Stimulated activated CD8-positive, alpha-beta memory T cell treated with anti-CD3 and anti-CD28 coated beads, Interleukin-15, amount 100 ng/mL, for 1 hour (primary cell): ENCODE data around the gene PDE4B.

Experiments used
- DNase-seq: peaks from one replicate; pipeline ENCODE4 v3.0.0-alpha.2; 2020; ENCODE audit warnings: low read depth

PDE4B gene

DNA sequence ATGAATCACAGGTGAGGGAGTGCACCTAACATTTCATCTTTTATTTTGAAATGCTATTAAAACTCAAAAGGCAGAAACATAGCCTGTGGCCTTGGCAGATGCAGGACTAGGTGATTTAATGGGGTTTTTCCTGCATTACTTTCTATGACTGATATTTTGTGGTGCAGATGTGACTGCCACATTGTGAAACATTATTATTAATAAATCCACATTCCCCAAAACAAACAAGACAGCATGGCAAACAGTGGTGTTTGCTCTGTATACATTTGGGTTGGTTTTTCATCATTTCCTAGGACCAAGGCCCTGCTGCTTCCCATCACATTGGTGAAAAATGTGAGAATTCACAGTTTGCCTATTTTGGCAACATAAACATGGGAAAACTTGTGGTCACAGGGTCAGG, 493.6 kb downstream of the PDE4B start:
- DNase-seq = no peak

DNA sequence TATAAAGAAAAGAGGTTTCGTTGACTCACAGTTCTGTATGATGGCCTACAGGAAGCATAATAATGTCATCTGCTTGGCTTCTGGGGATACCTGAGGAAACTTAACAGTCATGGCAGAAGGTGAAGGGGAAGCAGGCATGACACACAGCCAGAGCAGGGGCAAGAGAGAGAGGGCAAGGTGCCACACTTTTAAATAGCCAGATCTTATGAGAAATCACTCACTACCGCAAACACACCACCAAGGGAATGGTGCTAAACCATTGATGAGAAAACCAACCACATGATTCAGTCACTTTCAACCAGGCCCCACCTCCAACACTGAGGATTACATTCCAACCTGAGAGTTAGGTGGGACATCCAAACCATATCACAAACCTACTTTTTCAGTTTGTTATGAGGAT, 495.4 kb downstream of the PDE4B start:
- no peak for DNase-seq

- no peak for DNase-seq
These were observed 498.3 kb downstream of the PDE4B start for GRCh38 chr1:66290761-66291530.

DNA sequence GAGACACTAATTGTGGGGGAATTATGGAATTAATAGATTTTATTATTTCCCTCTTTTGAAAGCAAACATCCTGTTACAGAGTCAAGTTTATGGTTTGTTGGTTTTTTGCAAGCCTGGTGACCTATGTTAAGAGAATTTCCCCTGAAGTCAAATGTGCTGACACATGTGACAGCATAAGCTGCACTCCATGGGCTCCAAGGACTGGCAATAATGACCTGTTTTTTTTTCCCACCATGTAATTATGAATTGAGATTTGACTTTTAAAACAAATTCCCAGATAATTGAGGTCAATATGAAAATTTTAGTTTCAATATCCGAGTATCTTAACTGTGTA, 498.8 kb downstream of the PDE4B start:
- no peak for DNase-seq

GRCh38 chr1:66292305-66292704, 499.6 kb downstream of the PDE4B start:
- DNase-seq = no peak

DNA sequence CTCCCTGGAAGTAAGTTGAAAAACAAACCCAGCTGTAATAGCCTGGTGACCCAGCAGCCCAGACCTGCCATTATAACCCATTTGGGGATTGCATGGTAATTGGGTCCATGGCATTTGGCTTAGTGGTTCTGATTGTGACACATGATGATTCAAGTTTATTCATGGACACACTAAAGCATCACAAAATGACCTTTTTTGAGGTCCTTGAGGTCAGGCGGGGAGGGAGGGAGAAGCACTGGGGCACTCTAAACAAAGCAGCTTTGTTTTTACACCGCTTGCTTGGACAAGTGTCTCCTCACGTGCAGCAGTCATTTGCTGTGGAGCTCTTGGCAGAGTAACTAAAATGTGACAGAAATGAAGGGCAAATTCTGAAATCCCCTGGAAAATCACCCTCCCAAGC, 500.2 kb downstream of the PDE4B start:
- DNase-seq = no peak

DNA sequence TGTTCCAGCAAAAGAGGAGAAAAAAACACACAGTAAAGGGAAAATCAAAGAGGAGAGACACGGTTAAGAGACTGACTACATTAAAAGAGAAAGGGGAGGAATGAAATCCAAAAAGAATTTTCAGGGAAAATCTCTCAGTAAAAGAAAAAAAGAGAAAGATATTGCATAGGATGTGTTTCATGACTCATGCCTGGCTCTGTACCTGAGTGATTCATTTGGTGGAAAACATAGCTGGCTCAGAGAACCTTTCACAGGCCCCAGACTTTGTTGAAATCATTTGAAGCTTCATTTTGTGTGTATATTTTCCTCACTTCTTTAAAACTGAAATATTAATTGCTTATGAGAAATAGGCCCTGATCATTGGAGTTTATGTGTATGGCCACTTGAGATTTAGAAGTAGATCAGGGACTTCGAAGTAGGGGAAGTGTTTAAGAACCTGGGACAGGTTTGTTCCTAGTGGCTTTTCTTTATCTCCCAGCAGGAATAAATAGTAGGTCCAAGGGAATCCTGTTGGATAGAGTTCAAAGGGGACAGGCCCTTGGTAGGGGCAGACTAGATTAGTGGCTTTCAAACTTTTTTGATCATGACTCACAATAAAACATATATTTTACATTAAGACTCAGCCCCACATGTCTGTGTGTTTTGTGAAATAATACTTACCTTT, 502.1 kb downstream of the PDE4B start:
- DNase-seq = no peak

DNA sequence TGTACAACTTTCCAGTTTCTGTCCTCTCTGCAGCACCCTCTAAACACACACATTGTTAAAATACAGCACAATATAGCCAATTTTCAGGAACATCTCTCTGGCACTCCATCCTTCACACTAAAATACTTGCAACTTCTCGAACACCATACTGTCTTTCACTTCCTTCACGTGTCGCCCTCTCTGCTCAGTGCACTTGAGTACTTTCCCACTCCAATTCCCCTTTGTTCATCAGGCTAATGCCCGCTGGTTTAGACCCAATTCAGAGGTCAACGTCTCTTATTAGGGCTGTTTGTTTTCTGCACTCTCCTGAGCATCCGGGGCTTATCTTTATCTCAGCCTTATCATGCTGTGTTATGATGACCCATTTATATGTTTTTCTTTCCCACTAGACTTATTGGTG, 503.1 kb downstream of the PDE4B start:
- DNase-seq = no peak

GRCh38 chr1:66296370-66296769, 503.7 kb downstream of the PDE4B start:
- DNase-seq = no peak

DNA sequence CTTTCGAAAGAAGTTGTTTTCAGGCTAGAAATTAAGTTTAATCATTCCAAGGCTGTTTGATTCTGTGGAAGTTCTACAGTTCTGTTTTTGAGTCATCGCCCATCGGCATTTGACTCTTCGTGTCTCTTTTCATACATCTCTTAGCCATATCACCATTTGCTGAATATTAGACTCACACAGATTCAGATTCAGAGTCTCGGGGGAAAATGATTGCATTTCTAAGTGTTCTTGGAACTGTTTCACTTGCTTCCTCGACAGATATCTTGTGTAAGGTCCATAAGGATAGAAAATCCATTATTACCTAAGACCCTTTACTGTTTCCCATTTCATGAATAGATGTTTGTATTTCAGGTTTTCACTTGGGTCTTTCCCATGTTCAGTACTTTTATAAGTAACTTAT, 504.3 kb downstream of the PDE4B start:
- DNase-seq = no peak

- DNase-seq = no peak
These were observed 505.8 kb downstream of the PDE4B start for GRCh38 chr1:66298464-66298863.

DNA sequence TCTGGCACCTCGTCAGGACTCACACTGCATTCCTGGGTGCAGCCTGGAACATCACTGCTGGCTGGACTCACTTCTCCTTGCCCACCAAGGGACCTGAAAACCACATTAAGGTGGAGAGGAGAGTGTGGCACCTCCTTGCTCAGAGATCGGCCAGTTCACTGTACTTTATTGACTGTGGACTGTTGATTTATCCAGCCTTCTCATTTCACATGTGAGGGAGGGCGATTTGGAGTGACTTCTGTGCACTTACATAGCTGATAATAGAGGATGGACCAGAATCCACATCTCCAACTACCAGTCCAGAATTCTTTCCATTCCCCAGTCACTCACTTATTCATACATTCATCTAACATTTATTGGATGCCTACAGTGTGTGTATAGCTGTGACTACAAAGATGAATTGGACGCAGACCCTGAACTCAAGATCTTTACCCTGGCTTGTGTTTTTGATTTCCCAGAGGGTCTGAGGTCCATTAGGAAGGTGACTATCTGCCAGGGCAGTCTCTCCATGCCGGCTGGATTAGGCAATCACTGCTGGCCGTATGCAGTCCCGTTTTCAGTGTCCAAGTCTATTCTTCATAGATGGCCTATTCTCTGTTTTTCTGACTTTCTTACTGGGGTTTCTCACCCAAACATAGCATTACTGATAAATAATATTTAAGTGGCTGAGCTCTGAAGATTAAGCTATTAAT, 507.7 kb downstream of the PDE4B start:
- DNase-seq = no peak

DNA sequence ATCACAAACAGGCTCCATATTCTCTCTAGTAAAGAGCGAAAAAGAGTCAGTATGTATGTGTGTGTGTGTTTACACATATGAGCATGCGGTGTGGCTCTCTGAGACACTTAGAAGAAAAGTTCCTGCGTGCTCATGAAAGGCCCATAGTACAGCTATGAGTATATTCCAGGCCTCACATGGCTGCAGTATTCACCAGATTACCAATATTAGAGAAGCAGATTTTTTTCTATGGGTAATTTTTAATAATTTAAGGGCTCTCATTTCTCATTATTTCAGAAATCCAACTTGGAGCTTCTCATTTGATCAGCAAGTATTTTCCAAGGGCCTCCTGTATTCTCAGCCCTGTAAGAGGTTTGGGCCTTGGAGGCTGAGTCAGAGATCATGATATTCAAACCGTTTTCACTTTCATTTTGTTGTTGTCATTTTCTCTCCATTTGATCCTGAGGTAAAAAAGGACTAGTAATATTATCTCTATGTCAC, 508.3 kb downstream of the PDE4B start:
- no peak for DNase-seq

DNA sequence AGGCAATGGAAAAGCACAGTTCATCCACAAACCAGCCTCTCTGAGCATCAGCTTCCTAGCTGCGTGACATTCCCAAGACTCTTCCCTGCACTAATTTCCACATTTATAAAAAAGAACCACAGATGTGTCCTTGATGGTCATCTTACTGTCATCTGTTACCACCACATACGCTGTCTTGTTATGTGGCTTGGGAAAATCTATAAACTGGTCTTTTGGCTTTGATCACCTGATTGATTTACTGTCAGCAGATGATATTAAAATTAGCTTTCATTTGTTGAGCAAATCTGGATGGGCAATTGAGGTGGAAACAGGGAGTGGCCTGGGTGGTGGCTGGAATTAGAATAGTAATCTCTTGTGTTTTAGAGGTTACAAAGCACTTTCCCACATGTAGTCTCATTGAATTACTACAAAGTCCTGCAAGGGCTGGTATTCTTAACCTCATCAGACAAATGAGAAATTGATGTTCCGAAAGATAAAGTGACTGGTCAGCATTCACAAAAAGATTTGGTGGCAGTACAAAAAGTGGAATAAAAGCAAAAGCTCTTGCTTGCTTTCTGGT, 509.6 kb downstream of the PDE4B start:
- DNase-seq = no peak

DNA sequence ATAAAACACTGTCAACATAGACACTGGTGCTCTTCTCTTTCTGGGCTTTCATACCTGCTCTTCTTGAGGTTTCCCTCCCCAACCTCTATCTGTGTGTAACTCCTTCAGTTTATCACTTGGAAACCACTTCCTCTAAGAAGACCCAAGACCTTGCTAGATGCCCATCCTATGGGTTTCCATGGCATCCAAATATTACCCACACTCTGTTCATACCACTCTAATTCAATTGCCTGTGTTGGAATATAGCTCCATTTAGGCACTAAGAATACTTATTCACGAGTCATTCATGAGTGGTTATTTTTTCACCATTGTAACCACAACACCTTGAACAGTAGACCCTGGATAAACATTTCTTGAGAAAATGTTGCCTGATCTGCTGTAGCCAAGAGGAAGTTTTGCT, 510.1 kb downstream of the PDE4B start:
- no peak for DNase-seq

DNA sequence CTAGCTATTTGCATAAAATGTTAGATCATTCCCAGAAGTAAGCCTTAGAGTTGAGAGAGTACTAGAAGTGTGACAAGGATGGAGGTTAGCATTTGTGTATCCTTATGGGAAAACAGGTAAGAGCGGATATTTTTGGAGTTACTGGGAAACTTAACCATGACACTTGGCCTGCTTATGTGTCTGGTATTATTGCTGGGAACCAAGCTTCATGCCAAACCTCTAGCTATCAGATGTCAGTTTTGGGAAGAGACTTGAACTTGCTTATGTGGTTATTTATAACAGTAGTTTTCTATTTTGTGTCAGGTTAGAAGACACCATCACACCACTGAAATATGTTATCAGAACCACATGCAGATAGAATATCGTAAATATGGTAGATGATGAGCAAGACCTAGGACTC, 511.0 kb downstream of the PDE4B start:
- DNase-seq = no peak

GRCh38 chr1:66304128-66304527, 511.4 kb downstream of the PDE4B start:
- no peak for DNase-seq

DNA sequence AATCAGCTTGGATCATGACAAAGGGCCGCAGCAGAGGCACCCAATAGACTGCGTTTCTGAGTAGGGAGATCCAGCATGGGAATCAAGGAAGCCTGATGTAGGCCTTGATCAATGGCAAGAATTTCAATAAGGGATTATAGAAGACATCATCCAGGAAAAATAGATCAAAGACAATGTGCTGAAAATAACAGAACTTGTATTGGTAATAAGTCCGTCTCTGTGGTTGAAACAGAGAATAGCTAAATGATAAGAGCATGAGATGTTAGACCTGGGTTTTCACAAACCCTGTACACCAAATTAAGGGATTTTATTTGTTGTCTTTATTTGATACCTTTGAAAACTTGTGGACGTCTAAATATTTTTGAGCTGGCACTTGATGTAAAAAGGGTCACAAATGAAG, 513.2 kb downstream of the PDE4B start:
- no peak for DNase-seq

DNA sequence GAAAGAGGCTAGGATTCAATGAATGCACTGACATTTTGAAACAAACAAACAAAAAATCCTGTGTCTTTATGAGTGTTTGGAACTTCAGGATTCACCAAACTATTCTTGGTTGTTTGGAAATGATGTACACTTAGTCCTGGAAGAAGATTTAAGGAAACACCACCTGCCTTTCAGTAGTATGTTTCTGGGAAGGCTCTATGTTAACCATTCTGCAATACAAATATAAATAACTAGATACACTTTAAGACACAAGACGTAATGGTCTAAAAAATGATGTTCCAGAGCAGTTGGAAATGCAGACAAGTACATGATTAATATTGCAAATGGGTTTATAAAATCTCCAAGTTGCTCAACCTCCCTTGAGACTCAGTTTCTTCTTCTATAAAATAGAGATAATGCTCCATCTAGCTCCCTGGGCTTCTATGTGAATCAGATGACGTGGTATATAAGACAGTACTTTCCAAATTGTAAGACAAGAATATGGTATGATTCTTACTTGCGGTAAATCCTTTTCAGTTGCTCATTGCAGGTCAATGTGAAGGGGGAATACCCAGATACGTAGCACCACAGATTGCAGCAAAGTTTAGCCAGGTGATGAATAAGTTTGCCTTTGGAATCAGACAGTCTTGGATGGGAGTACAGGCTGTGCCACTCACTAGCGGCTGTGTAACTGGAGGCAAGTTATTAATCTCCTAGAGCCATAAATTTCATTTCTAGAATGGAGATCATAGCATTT, 516.5 kb downstream of the PDE4B start:
- DNase-seq = no peak

- DNase-seq = no peak
These were observed 518.4 kb downstream of the PDE4B start for GRCh38 chr1:66311092-66311491.

- no peak for DNase-seq
These were observed 518.9 kb downstream of the PDE4B start for GRCh38 chr1:66311628-66312027.

- no peak for DNase-seq
These were observed 519.7 kb downstream of the PDE4B start for GRCh38 chr1:66312271-66312990.
